ENCODE measurements around the gene APMAP. TPM values are rescaled to one million over a fixed set of nuclear protein-coding genes. Genes with fewer than 3 reads are reported as not detected.

The APMAP gene
- total and polyA plus RNA-seq, 2 of the 13 experiments (the other 11 are each of a cell fraction or from before 2014, with no cell fraction given) = 168 to 214 TPM

- ChIA-PET CTCF (ENCODE audit: low intra/inter-chr PET ratio, low total read pairs) (no interaction called here), POLR2A (no interaction called here)
- Histone ChIP-seq H3K4me3 (replicated peaks in 1 of 3; ENCODE audit: insufficient read depth in 1 of 3, low read depth in 2 of 3, low read length in 3 of 3) (no peak overlapping the region), H2AFZ (ENCODE audit: low read length) (no peak overlapping the region), H3K9me3 (ENCODE audit: low read length) (no peaks in the 10 kb centered on the region), H3K27me3 (ENCODE audit: control insufficient read depth in 1 of 2, insufficient read depth in 2 of 2, low read length in 2 of 2) (no peaks in the 10 kb centered on the region), H3K36me3 (replicated peaks in 1 of 2; ENCODE audit: control insufficient read depth in 1 of 2, insufficient read depth in 2 of 2, low read length in 2 of 2) (peaks cover 45 to 95% of the 10 kb centered on the region in 2 experiments), H3K4me1 (ENCODE audit: insufficient read depth, low read length) (no peaks in the 10 kb centered on the region), H3K79me2 (ENCODE audit: insufficient read depth, low read length) (no peaks in the 10 kb centered on the region), H3K27ac (ENCODE audit: extremely low read length, insufficient read depth, low read length) (no peak overlapping the region), H4K20me1 (ENCODE audit: insufficient read depth, low read length) (no peaks in the 10 kb centered on the region), H3K9ac (ENCODE audit: insufficient read depth, low read depth, low read length) (no peak overlapping the region), H3K4me2 (ENCODE audit: low read depth, low read length) (no peak overlapping the region)
- 98% methylated on average over 15 of the region's 15 CpGs for WGBS (ENCODE audit: low lambda C conversion rate)
- in situ Hi-C loops (cut with HindIII; ENCODE audit: extremely low pct_ligation_motif_present, low pct_unique_long_range_greater_than_20kb) = no loop called here
- intact Hi-C loops (cut with micrococcal nuclease; ENCODE audit: unreplicated experiment) = no loop called here
- BruUV-seq (replicated peaks) = no TSS peak
- ATAC-seq (no peak), FAIRE-seq (no peak), DNase-seq (ENCODE audit: low spot score) (no peak)
- TF ChIP-seq SNAI1 (CRISPR knock-in tag; IDR thresholded peaks at IDR 0.05; ENCODE audit: borderline replicate concordance) = no peak
- TF ChIP-seq ZSCAN20 (CRISPR knock-in tag; IDR thresholded peaks at IDR 0.05; ENCODE audit: borderline replicate concordance) = no peak
- no peak for TF ChIP-seq ZSCAN30 (CRISPR knock-in tag; IDR thresholded peaks at IDR 0.05)
- TF ChIP-seq ZFP41 (CRISPR knock-in tag; IDR thresholded peaks at IDR 0.05; ENCODE audit: borderline replicate concordance) = no peak
- TF ChIP-seq FOXO4 (CRISPR knock-in tag; conservative IDR thresholded peaks at IDR 0.05) = no peak
- no peak for TF ChIP-seq MZF1 (CRISPR knock-in tag; IDR thresholded peaks at IDR 0.05; ENCODE audit: borderline replicate concordance)
- no peak for TF ChIP-seq BORCS8-MEF2B (CRISPR knock-in tag; IDR thresholded peaks at IDR 0.05)
- no peak for TF ChIP-seq ZC3H4 (CRISPR knock-in tag; IDR thresholded peaks at IDR 0.05; ENCODE audit: borderline replicate concordance)
- no peak for TF ChIP-seq U2AF1 (optimal IDR thresholded peaks at IDR 0.05; ENCODE audit: low read depth, low read length)
- TF ChIP-seq MYC (CRISPR knock-in tag; IDR thresholded peaks at IDR 0.05; ENCODE audit: borderline replicate concordance) = no peak
- no peak for TF ChIP-seq STAT5B (CRISPR knock-in tag; IDR thresholded peaks at IDR 0.05)
- no peak for TF ChIP-seq ZNF382 (CRISPR knock-in tag; IDR thresholded peaks at IDR 0.05; ENCODE audit: borderline replicate concordance)
Measured at GRCh38 chr20:24966317-24967012, 26.1 kb downstream of the APMAP start.

All from HepG2 (cell line).